Measurements from ENCODE around the gene FILIP1. TPM values are rescaled to one million over a fixed set of nuclear protein-coding genes. Genes with fewer than 3 reads are reported as not detected.

FILIP1 gene
- total and polyA plus RNA-seq, 2 of the 8 experiments (the other 6 are each of a cell fraction or from before 2014, with no cell fraction given): 2.4 to 5.7 TPM

DNA sequence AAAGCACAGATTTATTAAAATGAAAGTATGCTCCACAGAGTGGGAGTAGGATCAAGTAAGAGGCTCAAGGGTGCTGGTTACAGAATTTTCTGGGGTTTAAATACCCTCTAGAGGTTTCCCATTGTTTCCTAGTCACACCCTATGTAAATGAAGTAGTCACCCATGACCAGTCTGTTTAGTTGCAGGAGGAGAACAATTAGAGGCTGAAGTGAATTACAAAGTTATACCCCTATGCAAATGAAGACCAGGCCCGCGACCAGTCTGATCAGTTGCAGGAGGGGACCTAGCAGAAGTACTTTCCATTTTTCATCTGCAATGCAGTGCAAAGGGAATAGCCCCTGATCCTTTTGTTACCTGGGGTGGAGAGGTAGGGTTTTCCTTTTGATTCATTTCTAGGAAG is 11.8 kb upstream of the FILIP1 start:
- Histone ChIP-seq H3K79me1 (ENCODE audit: low read depth, low read length) (no peaks in the 10 kb centered on the region), H4K20me1 (replicated peaks in 1 of 2; ENCODE audit: control insufficient read depth in 1 of 2, insufficient read depth in 2 of 2, low read length in 2 of 2) (no peaks in the 10 kb centered on the region), H3K4me1 (replicated peaks in 1 of 4; ENCODE audit: control insufficient read depth in 3 of 4, insufficient read depth in 4 of 4, low read length in 3 of 4) (no peaks in the 10 kb centered on the region; a peak in 1 of 7 replicates), H3K18ac (ENCODE audit: extremely low read depth, low read length) (no peak overlapping the region), H3K4ac (replicated peaks; ENCODE audit: insufficient read length, low read depth, low read length) (no peak overlapping the region), H3K9me3 (ENCODE audit: insufficient read depth in 2 of 2, low read depth in 1 of 2, low read length in 1 of 2) (no peaks in the 10 kb centered on the region), H3K36me3 (ENCODE audit: control insufficient read depth in 2 of 4, insufficient read depth in 4 of 4, low read length in 3 of 4) (no peaks in the 10 kb centered on the region; a peak in 1 of 8 replicates), H4K5ac (ENCODE audit: insufficient read length, low read depth, low read length) (no peak overlapping the region), H3K23ac (ENCODE audit: insufficient read length) (no peak overlapping the region), H2BK20ac (ENCODE audit: low read length) (no peak overlapping the region), H3K4me2 (ENCODE audit: insufficient read depth in 1 of 2, low read depth in 2 of 2, low read length in 2 of 2) (no peak overlapping the region), H3K56ac (replicated peaks; ENCODE audit: insufficient read length, low read depth, low read length) (no peak overlapping the region), H4K8ac (ENCODE audit: extremely low read depth, insufficient read depth, low read length) (no peak overlapping the region), H2AK5ac (ENCODE audit: low read depth, low read length) (no peak overlapping the region), H2BK120ac (replicated peaks; ENCODE audit: low read depth, low read length) (no peak overlapping the region), H3K4me3 (ENCODE audit: extremely low read depth in 1 of 4, insufficient read depth in 2 of 4, low read depth in 3 of 4, low read length in 4 of 4) (no peak overlapping the region), H3K27ac (ENCODE audit: low read depth, low read length) (no peak overlapping the region), H3K27me3 (replicated peaks in 1 of 4; ENCODE audit: control insufficient read depth in 3 of 4, extremely low read depth in 1 of 4, insufficient read depth in 3 of 4, low read length in 3 of 4) (no peaks in the 10 kb centered on the region), H2BK15ac (ENCODE audit: low read length) (no peak overlapping the region), H2BK5ac (ENCODE audit: low read depth, low read length) (no peak overlapping the region), H3K9ac (replicated peaks in 1 of 4; ENCODE audit: extremely low read depth in 1 of 4, low read depth in 3 of 4, low read length in 3 of 4) (no peak overlapping the region), H3K79me2 (ENCODE audit: control insufficient read depth in 1 of 2, insufficient read depth in 2 of 2, low read length in 2 of 2) (no peaks in the 10 kb centered on the region), H3K14ac (ENCODE audit: insufficient read length) (no peak overlapping the region), H4K91ac (replicated peaks; ENCODE audit: insufficient read length, low read length) (no peak overlapping the region), H2BK12ac (ENCODE audit: low read depth, low read length) (no peak overlapping the region), H2AFZ (ENCODE audit: low read length) (no peak overlapping the region), H3K23me2 (ENCODE audit: low read depth, low read length) (no peaks in the 10 kb centered on the region)
- ChIA-PET CTCF (ENCODE audit: partially characterized antibody) (interaction anchor here (0.8 to 2.8 kb wide), 5 partner anchors 10 to 137 kb away, joined by 3 to 24 read pairs (median 4); partner anchors contain the start of gene FILIP1), POLR2A (ENCODE audit: partially characterized antibody) (no interaction called here)
- FAIRE-seq (no peak), DNase-seq (ENCODE audit: low read depth in 1 of 2, low spot score in 2 of 2) (no peak)
- WGBS, 2 experiments (ENCODE audit: extremely low coverage in 1 of 2, insufficient coverage in 1 of 2, insufficient read length in 1 of 2, insufficient replicate concordance in 2 of 2, low coverage in 1 of 2, low lambda C conversion rate in 2 of 2, missing lambda C conversion rate in 1 of 2): 80% methylated on average over 2 of the region's 2 CpGs; no CpG with 5 or more reads in 1 of the 2 experiments
- TF ChIP-seq TAF7 (optimal IDR thresholded peaks at IDR 0.05; ENCODE audit: borderline replicate concordance, low read depth, low read length) (no peak), PHF8 (conservative IDR thresholded peaks at IDR 0.05; ENCODE audit: low read depth, low read length) (no peak), SP4 (IDR thresholded peaks at IDR 0.05; ENCODE audit: low read length) (no peak), GABPA (IDR thresholded peaks at IDR 0.05; ENCODE audit: borderline replicate concordance, insufficient read depth, low read length) (no peak), BCL11A (IDR thresholded peaks at IDR 0.05; ENCODE audit: low read depth in 2 of 2, low read length in 2 of 2) (no peak), CBX8 (IDR thresholded peaks at IDR 0.05; ENCODE audit: borderline replicate concordance, low read depth, low read length) (no peak), RBBP5 (IDR thresholded peaks at IDR 0.05; ENCODE audit: borderline replicate concordance, low read depth, low read length) (no peak), KDM5A (IDR thresholded peaks at IDR 0.05; ENCODE audit: low read length) (no peak), MAFK (IDR thresholded peaks at IDR 0.05; ENCODE audit: low read depth, low read length) (no peak), EZH2 (IDR thresholded peaks at IDR 0.05; ENCODE audit: low read depth, low read length, severe bottlenecking) (no peak), E2F6 (IDR thresholded peaks at IDR 0.05) (no peak), RAD21 (IDR thresholded peaks at IDR 0.05 in 1 of 2, conservative IDR thresholded peaks at IDR 0.05 in 1 of 2; ENCODE audit: low read depth in 2 of 2, low read length in 2 of 2) (no peak)

Data from H1 (cell line).